ENCODE data around the gene FYN.

The FYN gene

GRCh38 chr6:111884068-111884467 lies 10.8 kb upstream of the FYN start:
- no peak for TF ChIP-seq EZH2phosphoT487 (IDR thresholded peaks at IDR 0.05; ENCODE audit: borderline replicate concordance, low read length)
- TF ChIP-seq, protein P1, sequence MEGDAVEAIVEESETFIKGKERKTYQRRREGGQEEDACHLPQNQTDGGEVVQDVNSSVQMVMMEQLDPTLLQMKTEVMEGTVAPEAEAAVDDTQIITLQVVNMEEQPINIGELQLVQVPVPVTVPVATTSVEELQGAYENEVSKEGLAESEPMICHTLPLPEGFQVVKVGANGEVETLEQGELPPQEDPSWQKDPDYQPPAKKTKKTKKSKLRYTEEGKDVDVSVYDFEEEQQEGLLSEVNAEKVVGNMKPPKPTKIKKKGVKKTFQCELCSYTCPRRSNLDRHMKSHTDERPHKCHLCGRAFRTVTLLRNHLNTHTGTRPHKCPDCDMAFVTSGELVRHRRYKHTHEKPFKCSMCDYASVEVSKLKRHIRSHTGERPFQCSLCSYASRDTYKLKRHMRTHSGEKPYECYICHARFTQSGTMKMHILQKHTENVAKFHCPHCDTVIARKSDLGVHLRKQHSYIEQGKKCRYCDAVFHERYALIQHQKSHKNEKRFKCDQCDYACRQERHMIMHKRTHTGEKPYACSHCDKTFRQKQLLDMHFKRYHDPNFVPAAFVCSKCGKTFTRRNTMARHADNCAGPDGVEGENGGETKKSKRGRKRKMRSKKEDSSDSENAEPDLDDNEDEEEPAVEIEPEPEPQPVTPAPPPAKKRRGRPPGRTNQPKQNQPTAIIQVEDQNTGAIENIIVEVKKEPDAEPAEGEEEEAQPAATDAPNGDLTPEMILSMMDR (IDR thresholded peaks at IDR 0.05; ENCODE audit: low read depth, low read length, poor library complexity, severe bottlenecking): no peak
- Histone ChIP-seq H3K4me3 (ENCODE audit: low read length) (no peak overlapping the region), H3K79me2 (ENCODE audit: control insufficient read depth, low read length) (no peaks in the 10 kb centered on the region)

GRCh38 chr6:111880181-111880888 lies 7.1 kb upstream of the FYN start:
- no peaks in the 10 kb centered on the region for H3K36me3 ChIP-seq (ENCODE audit: control insufficient read depth, low read length)
- H3K4me2 ChIP-seq (ENCODE audit: low read length): no peak overlapping the region
- H3K27ac ChIP-seq (ENCODE audit: low read depth, low read length): no peak overlapping the region
- H3K27me3 ChIP-seq (ENCODE audit: control insufficient read depth, low read length): 0 out of 2 replicates have a peak, but pooled peaks cover 5% of the 10 kb centered on the region
- no peaks in the 10 kb centered on the region for H3K79me2 ChIP-seq (ENCODE audit: control insufficient read depth, low read length)
- TF ChIP-seq EZH2phosphoT487 (IDR thresholded peaks at IDR 0.05; ENCODE audit: borderline replicate concordance, low read length): no peak
- TF ChIP-seq, protein P1 (IDR thresholded peaks at IDR 0.05; ENCODE audit: low read depth, low read length, poor library complexity, severe bottlenecking): no peak
- H3F3A ChIP-seq (ENCODE audit: control insufficient read depth, insufficient read depth): no peaks in the 10 kb centered on the region
- no peaks in the 10 kb centered on the region for H3K9me2 ChIP-seq (replicated peaks; ENCODE audit: control insufficient read depth, low read length)
- H3K4me1 ChIP-seq (ENCODE audit: control insufficient read depth, low read length): no peaks in the 10 kb centered on the region
- no peak overlapping the region for H3K4me3 ChIP-seq (ENCODE audit: low read length)
- H4K20me1 ChIP-seq (ENCODE audit: control insufficient read depth, insufficient read depth, low read depth, low read length): no peaks in the 10 kb centered on the region
- no peaks in the 10 kb centered on the region; the same call in 1 of the 2 replicates for H3K9me3 ChIP-seq (ENCODE audit: control insufficient read depth, insufficient read depth, low read length)

More at GRCh38 chr6:111884068-111884467, 10.8 kb upstream of the FYN start:
- Histone ChIP-seq H3K9me3 (ENCODE audit: control insufficient read depth, insufficient read depth, low read length) (no peaks in the 10 kb centered on the region; the same call in 1 of the 2 replicates), H3K9me2 (replicated peaks; ENCODE audit: control insufficient read depth, low read length) (no peaks in the 10 kb centered on the region), H3K4me1 (ENCODE audit: control insufficient read depth, low read length) (no peaks in the 10 kb centered on the region), H3K4me2 (ENCODE audit: low read length) (no peak overlapping the region), H3K36me3 (ENCODE audit: control insufficient read depth, low read length) (no peaks in the 10 kb centered on the region), H3F3A (ENCODE audit: control insufficient read depth, insufficient read depth) (no peaks in the 10 kb centered on the region), H3K27me3 (ENCODE audit: control insufficient read depth, low read length) (0 out of 2 replicates have a peak, but pooled peaks cover 5% of the 10 kb centered on the region), H4K20me1 (ENCODE audit: control insufficient read depth, insufficient read depth, low read depth, low read length) (no peaks in the 10 kb centered on the region), H3K27ac (ENCODE audit: low read depth, low read length) (no peak overlapping the region)

DNA sequence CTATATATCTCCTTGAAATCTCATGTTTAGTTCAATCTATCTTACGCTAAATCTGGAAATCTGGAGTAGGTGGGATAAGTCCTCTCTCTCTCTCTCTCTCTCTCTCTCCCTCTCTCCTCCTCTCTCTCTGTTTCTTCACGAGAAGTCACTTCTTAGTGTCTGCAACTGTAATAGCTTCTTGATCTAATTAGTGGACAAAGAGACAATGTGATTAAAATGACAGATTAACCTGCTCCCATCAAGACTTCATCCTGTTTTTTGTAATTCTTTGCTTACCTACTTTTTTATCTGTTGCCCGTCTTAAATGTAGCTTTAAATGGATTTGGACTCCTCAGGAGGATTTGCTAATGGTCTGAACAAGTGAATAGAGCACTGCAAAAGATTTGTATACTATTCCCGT lies 2.5 kb upstream of the FYN start:
- Histone ChIP-seq H3K27me3 (ENCODE audit: control insufficient read depth, low read length) (peaks cover 16% of the 10 kb centered on the region), H3K36me3 (ENCODE audit: control insufficient read depth, low read length) (no peaks in the 10 kb centered on the region), H3K79me2 (ENCODE audit: control insufficient read depth, low read length) (peaks cover 5% of the 10 kb centered on the region; the same call in 1 of the 2 replicates), H3K27ac (ENCODE audit: low read depth, low read length) (no peak overlapping the region), H4K20me1 (ENCODE audit: control insufficient read depth, insufficient read depth, low read depth, low read length) (no peaks in the 10 kb centered on the region), H3F3A (ENCODE audit: control insufficient read depth, insufficient read depth) (no peaks in the 10 kb centered on the region; the same call in none of the 2 replicates), H3K4me1 (ENCODE audit: control insufficient read depth, low read length) (peaks cover 22% of the 10 kb centered on the region), H3K9me2 (replicated peaks; ENCODE audit: control insufficient read depth, low read length) (no peaks in the 10 kb centered on the region), H3K9me3 (ENCODE audit: control insufficient read depth, insufficient read depth, low read length) (no peaks in the 10 kb centered on the region; the same call in 1 of the 2 replicates), H3K4me2 (ENCODE audit: low read length) (no peak overlapping the region), H3K4me3 (ENCODE audit: low read length) (no peak overlapping the region)
- TF ChIP-seq, protein P1 (IDR thresholded peaks at IDR 0.05; ENCODE audit: low read depth, low read length, poor library complexity, severe bottlenecking): no peak
- TF ChIP-seq EZH2phosphoT487 (IDR thresholded peaks at IDR 0.05; ENCODE audit: borderline replicate concordance, low read length): no peak

Measured in DOHH2 (cell line).